HFF-Myc (cell line): ENCODE data around the gene ABCA4.

Experiments
- DNase-seq: peaks from one replicate; pipeline ENCODE4 v3.0.0-alpha.2; 2011; ENCODE audit warnings: low read depth; ENCODE audit errors: extremely low read depth
- H3K4me3 ChIP-seq: replicated peaks from 2 replicates; pipeline ENCODE4 v1.5.1; 2011; ENCODE audit warnings: low read depth, mild to moderate bottlenecking, control low read depth, low read length
- TF ChIP-seq, protein P1 (sequence below): IDR thresholded peaks from 2 replicates; pipeline ENCODE4 v1.5.1; 2012; ENCODE audit warnings: mild to moderate bottlenecking, low read depth, low read length, control low read depth; ENCODE audit errors: missing control alignments

ABCA4 gene

DNA sequence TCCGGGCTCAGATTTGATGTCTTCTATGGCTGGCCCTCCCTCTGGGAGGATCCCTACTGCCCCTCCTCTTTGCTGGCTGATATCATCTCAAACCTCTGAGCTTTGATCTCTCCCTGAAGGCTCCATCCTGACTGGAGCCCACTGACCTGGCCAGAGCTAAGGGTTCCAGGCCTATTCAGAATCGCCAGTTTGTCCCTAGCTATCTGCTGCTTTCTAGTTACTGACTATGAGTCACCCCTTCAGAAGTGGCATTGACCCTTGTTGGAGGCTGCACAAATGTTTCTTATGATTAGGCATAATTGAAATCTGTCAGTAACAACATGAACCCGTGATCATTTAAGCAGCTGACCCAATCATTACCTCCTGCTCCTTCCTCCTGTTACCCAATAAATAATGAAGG, 87.1 kb downstream of the ABCA4 start:
- TF ChIP-seq, protein P1, sequence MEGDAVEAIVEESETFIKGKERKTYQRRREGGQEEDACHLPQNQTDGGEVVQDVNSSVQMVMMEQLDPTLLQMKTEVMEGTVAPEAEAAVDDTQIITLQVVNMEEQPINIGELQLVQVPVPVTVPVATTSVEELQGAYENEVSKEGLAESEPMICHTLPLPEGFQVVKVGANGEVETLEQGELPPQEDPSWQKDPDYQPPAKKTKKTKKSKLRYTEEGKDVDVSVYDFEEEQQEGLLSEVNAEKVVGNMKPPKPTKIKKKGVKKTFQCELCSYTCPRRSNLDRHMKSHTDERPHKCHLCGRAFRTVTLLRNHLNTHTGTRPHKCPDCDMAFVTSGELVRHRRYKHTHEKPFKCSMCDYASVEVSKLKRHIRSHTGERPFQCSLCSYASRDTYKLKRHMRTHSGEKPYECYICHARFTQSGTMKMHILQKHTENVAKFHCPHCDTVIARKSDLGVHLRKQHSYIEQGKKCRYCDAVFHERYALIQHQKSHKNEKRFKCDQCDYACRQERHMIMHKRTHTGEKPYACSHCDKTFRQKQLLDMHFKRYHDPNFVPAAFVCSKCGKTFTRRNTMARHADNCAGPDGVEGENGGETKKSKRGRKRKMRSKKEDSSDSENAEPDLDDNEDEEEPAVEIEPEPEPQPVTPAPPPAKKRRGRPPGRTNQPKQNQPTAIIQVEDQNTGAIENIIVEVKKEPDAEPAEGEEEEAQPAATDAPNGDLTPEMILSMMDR, result no peak
- no peak for DNase-seq
- no peak overlapping the region for H3K4me3 ChIP-seq

DNA sequence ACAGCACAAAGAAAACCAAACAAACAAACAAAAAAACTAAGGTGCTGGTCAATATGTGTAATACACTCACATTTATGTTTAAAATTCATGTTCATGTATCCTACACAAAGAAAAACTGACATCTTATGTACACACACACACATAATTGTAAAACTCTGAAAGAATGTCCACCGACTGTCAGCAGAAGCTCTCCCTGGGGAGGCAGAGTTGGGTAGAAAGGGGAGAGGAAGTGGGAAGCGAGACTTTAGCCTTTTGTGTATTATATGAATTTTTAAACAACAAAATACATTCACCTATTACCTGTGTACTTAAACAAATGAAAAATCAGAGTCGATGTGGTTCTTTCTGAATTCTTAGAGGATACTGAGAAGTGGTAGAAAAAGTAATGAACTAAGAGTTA, 88.3 kb downstream of the ABCA4 start:
- TF ChIP-seq, protein P1, result no peak
- H3K4me3 ChIP-seq, result no peak overlapping the region
- no peak for DNase-seq

DNA sequence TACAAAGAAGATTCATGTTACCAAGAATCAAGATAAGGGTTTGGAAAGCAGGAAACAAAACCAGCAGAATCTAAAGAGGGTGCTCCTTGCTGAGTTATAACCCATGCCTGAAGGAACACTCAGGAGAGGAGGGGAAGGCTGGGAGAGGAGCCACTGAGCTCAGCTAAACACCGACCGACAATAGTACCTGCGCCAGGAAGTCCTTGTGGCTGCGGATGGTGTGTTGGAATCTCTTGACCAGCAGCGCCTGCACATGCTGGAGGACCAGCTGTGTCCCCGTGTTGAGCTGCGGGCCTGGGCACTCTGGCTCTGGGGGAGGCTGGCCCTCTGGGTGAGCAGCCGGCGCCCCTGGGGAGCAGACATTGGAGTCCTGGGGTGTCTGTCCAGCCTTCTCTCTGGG, 89.4 kb downstream of the ABCA4 start:
- H3K4me3 ChIP-seq, result no peak overlapping the region
- DNase-seq, result no peak
- TF ChIP-seq, protein P1, result no peak

DNA sequence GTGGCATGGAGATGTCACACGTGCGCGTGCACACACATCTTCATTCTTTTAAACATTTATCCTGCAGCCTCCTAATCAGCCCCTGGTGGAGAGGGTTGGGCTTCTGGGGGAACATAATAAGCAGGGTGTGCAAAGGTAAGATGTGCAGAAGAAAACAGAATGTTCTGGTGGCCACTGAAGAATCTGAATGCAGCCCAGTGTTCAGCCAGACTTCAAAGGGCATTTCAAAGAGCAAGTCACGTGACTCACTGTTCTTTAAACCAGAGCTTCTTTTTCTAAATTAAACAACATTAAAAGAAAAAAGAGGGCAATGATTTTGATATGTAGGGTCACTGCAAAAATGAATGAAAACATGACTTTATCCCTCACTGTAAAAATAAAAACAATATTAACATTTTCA, 89.8 kb downstream of the ABCA4 start:
- DNase-seq, result no peak
- H3K4me3 ChIP-seq, result no peak overlapping the region
- TF ChIP-seq, protein P1, result no peak

DNA sequence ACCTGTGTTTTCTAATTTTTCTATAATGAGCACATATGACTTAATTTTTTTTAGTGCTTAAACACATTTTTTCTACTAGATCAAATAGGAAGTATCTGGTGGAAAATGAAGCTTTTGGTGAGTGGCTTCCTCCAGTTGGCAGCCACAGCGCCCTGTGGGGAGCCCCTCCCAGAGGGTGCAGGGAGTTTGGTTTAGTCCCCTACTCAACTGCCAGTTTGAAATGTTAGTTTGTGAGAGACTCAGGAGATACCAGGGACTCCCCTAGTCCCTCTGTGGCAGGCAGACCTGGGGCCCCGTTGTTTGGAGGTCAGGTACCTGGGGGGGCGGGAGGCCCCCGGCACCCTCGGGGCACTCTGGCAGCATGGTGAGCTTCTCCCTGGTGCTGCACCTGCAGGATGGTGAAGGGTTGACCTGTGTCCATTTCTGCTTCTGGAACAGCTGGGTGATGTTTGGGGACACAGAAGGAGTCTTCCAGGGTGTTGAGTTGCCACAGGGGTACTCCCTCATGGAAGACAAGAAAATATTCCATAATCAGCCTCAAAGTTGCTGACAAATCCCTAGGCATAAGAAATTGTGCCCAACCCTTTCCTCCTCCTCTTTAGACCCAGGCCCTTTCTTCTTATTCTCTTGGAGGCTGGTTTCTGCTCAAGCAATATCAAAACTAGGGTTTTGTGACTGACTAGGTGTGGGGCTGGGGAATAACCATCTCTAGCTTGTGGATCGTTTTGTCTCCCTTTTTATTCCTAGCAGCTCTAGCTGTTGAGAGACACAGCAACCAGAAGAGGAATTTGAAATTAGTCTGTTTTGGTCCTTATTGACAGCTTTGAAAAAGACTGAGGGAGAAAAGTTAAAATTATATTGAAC, 91.6 kb downstream of the ABCA4 start:
- DNase-seq, result no peak
- TF ChIP-seq, protein P1, result no peak
- no peak overlapping the region for H3K4me3 ChIP-seq

DNA sequence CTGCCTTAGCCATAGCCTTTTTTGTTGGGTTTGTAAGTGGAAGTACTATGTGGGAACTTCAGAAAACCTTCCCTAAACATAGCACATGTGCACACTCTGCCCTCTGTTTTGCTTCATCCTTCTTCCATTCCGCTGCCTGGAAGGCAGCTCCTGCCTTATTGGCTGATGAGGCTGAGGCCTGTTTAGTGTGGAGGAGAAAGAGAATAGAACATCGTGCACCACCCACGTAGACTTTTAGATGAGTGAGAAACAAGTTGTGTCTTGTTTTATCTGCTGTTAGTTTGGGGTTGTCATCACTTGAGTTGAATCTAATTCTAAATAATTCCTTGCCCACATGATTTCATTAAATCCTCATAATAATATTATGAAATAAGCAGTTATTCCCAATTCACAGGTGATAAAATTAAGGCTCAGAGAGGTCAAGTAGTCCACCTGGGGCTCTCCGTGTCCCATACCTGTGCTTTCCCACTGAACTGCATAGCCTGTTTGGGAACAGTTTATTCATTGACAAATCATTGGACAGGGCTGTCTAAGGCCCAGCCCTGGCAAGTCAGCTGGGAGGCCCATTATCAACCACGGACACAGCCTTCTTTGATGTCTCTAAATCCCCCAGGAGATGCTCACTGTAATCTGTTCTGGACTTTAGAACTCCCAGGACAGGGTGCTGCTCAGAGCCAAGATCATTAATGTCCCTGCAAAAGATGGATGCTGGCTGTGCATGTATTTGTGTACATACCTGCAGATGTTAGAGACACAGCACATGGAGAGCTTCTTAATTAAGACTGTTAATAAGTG, 93.0 kb downstream of the ABCA4 start:
- DNase-seq, result no peak
- TF ChIP-seq, protein P1, result no peak
- no peak overlapping the region for H3K4me3 ChIP-seq
